Fibroblast of skin of abdomen (primary cell): ENCODE measurements around the gene HACD1. TPM values are rescaled to one million over a fixed set of nuclear protein-coding genes. Genes with fewer than 3 reads are reported as not detected.

Experiments used
- DNase-seq: peaks from one replicate; pipeline ENCODE4 v3.0.0-alpha.2; 2013
- polyA plus RNA-seq, 2 experiments: library from polyadenylated mRNA; unstranded; fragments of 120-200 nt; gene quantifications; one replicate each; pipeline ENCODE4 v1.2.1, GENCODE V29; 2013; ENCODE audit not compliant: insufficient read length in 2 of 2

HACD1 gene, protein sequence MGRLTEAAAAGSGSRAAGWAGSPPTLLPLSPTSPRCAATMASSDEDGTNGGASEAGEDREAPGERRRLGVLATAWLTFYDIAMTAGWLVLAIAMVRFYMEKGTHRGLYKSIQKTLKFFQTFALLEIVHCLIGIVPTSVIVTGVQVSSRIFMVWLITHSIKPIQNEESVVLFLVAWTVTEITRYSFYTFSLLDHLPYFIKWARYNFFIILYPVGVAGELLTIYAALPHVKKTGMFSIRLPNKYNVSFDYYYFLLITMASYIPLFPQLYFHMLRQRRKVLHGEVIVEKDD
- 43.0 TPM for polyA plus RNA-seq (2013, experiment 1 of 2; ENCODE audit: insufficient read length)
- polyA plus RNA-seq (2013, experiment 2 of 2; ENCODE audit: insufficient read length): 44.0 TPM

GRCh38 chr10:17617031-17617911, at the start of gene HACD1:
Gene HACD1, minus strand, starts transcription at chr10:17617374. Its CDS starts 35 bp downstream, at chr10:17617339.
- DNase-seq: peak; percentile 73

GRCh38 chr10:17665747-17666146, 48.6 kb upstream of the HACD1 start:
- DNase-seq: peak; percentile 84

DNA sequence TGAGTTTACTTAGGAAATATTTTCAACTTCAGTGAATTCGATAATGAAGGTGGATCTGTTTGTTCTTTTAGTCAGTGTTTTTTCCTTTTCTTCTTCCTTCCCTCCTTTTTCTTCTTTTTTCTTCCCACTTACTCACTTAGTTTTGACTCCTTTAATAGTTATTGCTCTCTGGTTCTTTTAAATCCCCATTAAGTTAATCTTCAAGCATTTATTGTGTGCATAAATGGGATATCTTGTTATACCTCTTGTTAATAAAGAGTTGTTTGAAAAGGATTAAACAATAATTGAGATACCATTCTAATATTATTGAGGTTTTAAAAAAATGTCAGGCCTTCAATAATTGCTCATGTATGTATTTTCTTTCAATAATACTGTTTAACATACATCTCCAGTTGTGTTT, 46.3 kb upstream of the HACD1 start:
- no peak for DNase-seq

DNA sequence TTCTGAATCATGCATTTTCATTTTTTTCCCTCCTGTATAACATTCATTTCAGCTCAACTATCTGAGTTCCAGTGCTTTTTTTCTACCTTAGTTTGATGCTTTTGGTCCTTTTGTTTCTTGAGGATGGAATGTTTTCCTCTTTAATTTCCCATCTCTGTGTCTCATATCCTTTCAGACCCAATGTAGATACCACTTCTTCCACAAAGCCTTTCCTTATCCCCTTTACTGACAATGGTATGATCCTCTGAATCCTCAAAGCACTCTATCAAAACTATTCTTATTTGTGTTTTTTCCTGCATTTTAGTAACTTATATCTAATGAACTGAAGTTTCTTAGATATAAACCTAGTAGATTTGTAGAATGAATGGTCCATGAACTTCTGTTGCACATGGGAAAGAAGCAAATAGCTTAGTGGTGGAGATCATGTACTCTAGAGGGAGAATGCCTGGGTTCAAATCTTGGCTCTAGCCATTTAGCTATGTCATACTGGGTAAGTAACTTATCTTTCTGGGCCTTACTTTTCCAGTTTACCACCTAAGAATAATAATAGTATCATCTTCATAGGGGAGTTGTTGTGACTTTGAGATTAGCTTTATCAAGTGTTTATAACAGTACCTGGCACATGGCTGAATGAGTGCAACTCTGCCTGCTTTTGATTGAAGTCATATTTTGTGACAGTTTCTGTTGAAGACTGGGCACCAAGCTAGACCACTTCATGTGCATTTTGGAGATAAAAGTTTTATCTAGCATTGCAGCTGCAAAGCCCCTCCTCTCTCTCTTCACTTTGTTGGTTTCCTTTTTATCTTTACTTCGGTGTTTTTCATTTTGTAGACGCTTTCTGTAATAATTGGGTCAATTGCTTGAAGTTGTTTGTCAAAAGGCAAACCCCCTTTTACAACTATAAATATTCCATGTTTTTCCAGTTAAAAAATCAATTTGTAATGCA, 45.3 kb upstream of the HACD1 start:
- no peak for DNase-seq

- no peak for DNase-seq
Observed at GRCh38 chr10:17661510-17661909, 44.3 kb upstream of the HACD1 start.

DNA sequence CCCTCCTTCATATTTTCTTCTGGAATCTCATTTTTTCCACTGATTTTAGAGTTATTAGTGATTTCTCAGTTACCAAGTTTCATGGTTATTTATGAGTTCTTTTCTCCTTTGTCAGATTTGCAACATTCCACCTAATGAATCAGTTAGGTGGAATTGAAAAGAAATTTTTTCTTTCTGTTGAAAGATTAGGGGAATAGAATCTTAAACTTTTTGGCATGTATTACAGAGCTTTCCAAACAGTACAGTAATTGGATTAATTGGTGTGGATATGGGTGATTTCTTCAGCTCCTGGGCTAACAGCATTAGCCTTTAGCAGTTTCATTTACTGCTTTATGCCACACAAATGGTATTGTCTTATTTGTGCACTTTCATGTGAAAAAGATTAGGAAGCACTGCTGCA, 43.7 kb upstream of the HACD1 start:
- peak; percentile 48 for DNase-seq

GRCh38 chr10:17659365-17659764, 42.2 kb upstream of the HACD1 start:
- DNase-seq: no peak

DNA sequence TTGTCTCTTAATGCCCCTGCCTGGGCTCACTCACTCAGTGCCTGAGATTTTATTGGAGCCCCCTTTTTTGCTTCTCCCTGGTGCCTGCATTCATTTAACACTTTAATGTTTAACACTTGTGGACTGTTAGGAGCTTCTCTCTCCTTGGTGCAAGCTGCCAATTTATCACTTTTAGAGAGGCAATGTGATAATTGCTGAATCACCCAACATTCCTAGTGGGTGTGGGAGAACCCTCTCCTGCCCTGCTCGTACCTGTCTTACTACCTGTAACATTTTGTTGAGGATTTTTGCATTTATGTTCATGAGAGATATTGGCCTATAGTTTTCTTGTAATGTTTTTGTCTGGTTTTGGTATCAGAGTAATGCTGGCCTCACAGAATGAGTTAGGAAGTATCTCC, 39.9 kb upstream of the HACD1 start:
- DNase-seq: no peak

DNA sequence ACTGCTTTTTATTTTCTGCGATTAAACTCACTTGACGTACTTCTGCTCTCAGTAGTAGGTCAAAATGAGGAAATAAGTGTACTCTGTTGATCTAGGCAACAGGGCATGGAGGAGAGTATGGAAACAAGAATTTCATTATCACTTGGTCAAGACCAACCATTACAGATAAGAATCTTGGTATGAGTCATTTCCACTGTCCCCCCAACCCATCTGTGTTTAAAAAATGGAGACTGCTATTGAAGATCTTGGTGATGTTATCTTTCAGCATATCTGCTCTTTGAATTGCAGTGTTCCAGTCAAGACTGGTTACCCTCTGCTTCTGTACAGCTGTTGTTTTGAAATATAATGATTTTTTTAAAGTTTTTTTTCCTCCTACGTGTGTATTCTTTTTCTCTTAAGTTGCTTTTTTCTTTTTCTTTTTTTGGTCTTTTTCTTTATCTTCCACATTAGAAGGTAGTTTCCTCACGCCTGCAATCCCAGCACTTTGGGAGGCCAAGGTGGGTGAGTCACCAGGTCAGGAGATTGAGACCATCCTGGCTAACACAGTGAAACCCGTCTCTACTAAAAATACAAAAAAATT, 38.5 kb upstream of the HACD1 start:
- DNase-seq: no peak

DNA sequence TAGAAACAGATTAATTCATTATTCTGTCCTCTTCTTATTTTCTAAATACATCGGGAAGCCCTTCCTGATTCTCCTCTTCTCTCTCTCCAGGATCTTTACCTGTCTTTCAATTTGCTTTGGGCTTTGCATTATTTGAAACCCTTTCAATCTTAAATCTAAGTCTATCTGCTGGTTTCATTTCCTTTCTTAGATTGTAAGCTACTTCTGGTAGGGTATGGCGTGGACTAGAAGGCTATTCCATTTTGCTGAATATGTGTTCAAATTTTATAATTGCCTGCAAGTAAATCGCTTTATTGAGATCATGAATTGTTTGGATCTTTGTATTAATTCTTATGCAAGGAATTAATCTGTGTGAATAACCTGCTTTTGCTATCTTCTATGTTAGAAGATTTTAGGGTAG, 37.8 kb upstream of the HACD1 start:
- DNase-seq: no peak

DNA sequence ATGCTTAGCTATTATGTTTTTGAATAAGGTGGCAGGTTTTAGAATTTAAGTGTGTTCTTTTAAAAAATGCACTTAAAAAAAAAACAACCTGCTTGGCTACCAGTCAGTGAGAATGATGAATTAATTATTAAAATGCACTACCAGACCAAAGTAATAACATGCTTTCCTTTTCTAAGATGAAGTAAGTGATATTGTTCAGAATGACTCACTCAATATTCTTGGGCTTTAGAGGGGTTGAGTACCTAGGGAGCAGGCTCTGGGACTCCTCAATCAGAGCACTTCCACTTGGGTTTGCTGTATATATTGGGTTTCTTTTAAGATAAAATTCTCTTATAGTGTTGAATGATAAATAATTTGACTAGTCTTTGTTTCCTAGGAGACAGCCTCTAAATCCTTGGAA, 35.4 kb upstream of the HACD1 start:
- no peak for DNase-seq

DNA sequence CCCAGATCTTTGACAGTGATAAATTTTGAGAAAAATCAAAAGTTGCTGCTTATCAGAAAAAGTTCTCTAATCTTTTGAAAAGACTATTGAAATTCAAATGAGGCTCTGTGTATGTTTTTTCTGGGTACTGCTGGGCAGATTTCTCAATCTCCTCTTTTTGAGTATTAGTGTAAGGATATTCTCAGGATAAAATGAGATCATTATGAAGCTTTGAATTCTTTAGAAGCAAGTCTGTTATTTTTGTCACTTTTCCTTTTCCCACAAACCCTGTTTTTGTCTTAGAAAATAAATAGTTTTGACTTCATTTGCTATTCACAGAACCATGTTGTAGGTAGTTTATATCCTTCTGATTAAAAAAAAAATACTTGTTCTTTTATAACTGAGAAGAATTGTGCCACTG, 34.7 kb upstream of the HACD1 start:
- no peak for DNase-seq

DNA sequence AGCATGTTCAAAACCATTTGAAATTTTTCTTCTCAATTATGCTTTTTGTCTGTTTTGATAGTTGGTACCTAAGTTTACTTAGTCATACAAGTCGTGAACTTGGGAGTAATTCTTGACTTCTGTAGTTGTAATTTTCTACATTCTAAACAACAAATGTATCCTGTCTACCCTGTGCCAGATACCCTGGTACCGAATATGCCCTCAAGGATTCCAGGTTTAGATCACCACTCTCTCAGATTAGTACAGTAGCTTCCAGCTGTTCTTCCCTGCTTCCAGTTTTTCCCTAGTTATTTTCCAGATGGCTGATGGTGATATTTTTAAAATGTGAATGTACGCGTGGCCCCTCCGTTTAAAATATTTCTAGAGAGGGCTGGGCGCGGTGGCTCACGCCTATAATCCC, 33.2 kb upstream of the HACD1 start:
- no peak for DNase-seq

DNA sequence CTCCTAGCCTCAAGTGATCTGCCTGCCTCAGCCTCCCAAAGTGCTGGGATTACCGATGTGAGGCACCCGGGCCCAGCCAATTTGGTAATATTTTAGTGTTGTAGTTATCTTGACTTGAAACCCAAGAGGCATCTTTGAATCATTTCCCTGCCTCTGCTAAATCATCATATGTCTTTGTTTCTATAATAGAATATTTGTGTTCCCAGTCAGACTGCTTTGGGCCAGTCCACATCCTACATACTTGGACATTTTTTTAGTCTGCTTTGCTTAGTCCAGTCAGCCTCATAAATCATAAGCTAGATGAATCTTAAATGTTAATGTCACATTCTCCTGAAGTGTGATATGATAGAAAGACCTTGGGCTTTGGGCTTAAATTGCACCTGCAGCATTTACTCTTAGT, 32.7 kb upstream of the HACD1 start:
- DNase-seq: peak; percentile 49

- no peak for DNase-seq
Observed at GRCh38 chr10:17649052-17649451, 31.9 kb upstream of the HACD1 start.

DNA sequence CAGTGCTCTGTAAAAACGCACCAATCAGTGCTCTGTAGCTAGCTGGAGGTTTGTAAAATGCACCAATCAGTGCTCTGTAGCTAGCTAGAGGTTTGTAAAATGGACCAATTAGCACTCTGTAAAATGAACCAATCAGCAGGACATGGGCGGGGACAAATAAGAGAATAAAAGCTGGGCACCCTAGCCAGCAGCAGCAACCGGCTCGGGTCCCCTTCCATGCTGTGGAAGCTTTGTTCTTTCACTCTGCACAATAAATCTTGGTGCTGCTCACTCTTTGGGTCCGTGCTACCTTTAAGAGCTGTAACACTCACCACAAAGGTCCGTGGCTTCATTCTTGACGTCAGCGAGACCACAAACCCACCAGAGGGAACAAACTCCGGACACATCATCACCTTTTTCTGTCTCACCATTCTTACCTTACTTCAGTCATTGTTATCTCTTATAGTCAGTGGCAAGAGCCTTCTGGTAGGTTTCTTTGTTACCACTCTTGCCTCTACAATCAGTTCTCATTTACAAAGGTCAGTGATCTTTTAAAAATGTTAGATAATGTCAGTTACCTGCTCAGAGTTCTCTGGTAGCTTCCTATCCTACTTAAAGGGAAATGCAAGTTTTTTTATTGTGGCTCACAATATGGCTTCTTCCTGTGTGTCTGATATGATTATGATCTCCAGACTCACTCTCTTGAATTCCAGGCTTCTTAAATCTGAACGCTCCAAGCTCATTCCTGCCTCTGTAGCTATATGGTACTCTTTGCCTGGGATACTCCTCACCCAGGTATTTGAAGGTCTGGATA, 31.3 kb upstream of the HACD1 start:
- DNase-seq: no peak

DNA sequence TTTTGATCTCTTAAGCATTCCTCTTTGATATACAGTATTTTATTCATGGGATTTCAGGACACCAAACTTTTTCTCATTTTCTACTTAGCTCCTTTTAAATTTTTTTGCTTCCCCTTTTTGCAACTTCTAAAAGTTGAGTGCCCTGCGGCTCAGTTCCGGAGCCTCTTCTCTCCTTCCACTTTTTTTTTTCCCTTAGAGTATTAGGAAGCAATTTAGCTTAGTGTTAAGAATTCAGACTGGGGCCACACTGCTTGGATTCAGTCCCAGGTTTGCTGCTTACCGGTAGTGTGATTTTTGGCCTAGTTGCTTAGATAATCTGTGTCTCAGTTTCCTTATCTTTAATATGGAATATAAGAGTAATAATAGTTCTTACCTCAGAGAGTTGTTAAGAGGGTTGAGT, 30.2 kb upstream of the HACD1 start:
- DNase-seq: no peak

- DNase-seq: no peak
Observed at GRCh38 chr10:17645621-17646345, 28.6 kb upstream of the HACD1 start.

DNA sequence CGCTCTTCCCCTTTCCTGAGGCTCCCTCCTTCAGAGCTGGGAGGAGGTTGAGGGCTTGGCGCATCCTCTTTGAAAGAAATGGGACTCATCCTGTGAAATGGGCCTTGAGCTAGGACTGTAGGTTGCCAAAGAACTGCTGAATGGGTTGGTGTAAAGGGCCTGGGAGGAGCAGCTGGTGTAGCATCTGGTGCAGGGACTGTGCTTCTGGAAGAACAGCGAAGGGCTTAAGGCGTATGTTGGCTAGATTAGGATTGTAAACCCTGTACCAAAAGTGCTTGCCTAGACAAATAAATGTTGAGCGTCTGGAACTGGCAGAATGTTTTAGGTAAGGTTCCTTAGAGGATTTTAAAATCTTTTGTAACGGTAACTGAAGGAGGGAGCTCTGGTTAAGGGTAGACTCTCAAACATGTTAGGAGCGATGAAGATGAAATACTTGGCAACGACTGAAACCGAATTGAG, 27.3 kb upstream of the HACD1 start:
- no peak for DNase-seq

DNA sequence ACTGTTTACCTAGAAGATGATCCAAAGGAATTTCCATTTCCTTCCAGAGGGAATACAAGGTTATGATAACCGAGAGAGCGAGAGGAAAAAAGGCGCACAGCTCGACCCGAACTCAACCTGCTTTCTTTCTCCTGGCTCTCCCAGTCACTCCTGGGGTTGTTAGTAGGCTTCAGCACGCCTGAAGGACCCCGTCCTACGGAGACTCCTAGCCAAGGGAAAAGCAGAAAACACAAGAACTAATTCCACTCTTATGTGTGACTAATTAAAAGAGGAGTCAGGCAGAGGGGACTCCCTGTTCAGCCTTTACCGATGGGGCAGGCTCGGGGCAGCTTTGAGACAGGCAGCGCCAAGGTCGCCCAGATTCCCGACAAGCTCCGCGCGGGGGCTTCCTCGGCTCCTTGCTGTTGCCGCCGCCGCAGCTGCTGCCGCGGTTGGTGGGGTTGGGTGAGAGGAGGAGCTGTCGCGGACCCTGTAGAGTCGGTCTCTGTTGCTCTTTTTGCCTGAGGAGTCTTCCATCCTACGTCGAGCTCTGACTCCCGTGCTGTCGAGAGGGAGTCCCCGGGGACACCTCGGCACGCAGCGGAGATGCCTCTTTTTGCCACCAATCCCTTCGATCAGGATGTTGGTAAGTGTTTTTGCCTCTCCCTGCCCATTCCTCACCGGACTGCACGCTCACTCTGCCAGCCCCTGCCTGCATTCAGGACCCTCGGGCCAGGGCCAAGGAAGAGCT, 26.7 kb upstream of the HACD1 start, which contains the start of gene STAM:
TSS of gene STAM (plus strand) at position 397 of the 730 bp plus-strand sequence. CDS start at position 586, 189 bp downstream.
- peak; percentile 95 for DNase-seq
